ENCODE data around the gene HERC4.
A peak's percentile ranks its signal among the peaks of the same experiment; 100 is the strongest.
"Not testable (repeated sequence)": the region's sequence is repeated elsewhere in the genome, so short reads cannot be mapped to it uniquely, and the experiment has no call there.

HERC4 gene

DNA sequence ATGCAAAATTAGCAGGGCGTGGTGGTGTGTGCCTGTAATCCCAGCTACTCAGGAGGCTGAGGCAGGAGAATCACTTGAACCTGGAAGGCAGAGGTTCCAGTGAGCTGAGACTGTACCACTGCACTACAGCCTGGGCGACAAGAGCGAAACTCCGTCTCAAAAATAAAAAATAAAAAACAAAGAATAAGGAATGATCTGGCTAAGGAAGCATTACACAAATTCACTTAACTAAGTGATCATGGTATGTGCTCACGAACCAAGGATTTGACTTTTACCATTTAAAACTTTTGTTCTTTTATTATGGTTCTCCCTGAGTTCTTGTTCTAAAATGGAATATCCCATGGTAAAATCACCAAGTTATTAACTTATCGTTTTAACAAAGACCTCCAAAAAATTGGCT lies 119.5 kb downstream of the HERC4 start:
- DNase-seq: no peak

GRCh38 chr10:67943917-67944316 lies 131.2 kb downstream of the HERC4 start:
- DNase-seq: no peak

GRCh38 chr10:67936416-67936815 lies 138.7 kb downstream of the HERC4 start:
- no peak for DNase-seq

DNA sequence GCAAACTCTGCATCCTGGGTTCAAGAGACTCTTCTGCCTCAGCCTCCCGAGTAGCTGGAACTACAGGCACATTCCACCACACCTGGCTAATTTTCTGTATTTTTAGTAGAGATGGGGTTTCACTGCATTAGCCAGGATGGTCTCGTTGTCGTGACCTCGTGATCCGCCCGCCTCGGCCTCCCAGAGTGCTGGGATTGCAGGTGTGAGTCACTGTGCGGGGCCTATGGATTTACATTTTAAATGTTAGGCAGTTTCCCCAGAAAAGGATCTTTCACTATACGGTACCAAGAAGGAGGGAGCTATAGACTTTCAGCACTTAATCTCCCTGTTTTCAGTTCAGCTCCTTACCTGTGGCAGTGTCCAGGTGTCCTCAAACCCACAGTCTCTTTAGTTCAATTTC lies 139.9 kb downstream of the HERC4 start:
- DNase-seq: no peak

DNA sequence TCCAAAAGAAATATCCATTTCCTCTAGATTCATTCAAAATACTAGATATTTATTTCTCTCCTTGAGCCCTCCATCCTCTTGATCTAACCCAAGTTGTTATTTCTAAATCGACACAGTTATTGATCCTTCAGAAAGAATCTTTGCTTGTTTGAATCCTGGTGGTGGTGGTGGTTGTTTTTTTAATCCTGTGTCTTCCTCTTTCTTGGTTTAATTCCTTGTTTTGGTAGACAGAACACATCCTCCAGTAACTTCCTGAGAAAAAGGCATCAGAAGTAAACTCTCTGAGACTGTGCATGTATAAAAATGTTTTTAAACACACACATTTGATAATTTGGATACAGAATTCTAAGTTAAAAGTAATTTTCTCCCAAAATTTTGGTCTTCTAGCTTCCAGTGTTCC lies 140.7 kb downstream of the HERC4 start:
- no peak for DNase-seq

DNA sequence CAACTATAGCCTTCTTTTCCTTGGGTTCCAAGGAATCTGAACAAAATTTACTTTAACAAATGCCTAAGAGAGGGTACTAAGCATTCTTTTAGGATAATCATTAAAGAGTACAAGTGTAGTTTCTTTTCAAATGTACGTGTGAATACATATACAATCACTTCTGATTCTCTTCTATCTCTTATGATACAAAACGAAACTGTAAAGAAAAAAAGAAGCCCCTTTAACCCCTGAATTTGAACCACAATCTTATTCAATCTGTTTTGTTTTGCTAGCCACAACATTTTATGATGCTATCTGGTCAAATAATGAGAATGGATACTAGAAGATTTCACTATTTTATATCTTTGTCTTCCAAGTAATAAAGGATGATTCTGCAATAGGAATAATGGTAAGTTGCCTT lies 141.9 kb downstream of the HERC4 start:
- DNase-seq: no peak

DNA sequence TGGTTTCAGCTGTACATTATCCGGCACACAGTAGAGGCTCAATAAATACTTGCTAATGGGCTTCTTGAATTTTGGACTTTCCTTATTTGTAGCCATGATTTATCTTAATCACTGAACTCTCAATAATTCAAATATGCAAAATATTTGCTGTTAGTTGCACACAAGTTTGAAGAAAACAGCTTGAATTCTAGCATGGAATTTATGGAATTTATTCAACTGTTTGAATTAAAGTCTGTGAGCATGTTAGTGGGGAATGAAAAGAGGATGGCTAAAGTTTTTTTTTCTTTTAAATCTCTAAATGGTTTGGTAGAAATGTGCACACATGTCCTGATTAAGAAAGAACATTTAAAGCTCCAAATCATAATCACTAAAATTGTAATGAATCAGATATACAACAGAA lies 148.1 kb downstream of the HERC4 start:
- no peak for DNase-seq

- DNase-seq: no peak
These were observed 149.6 kb downstream of the HERC4 start for GRCh38 chr10:67925449-67926005.

DNA sequence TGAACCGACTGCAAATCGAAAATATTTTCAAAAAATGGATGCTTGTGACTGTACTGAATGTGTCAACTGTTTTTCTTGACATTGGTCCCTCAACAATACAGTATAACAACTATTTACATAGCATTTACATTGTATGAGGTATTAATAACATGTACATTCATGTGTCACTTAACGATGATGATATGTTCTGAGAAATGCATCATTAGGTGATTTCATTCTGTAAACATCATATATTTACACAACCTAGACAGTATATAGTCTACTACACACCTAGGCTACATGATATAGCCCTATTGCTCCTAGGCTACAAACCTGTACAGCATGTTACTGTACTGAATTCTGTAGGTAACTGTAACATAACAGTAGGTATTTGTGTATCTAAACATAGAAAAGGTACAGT lies 150.9 kb downstream of the HERC4 start:
- DNase-seq: no peak

DNA sequence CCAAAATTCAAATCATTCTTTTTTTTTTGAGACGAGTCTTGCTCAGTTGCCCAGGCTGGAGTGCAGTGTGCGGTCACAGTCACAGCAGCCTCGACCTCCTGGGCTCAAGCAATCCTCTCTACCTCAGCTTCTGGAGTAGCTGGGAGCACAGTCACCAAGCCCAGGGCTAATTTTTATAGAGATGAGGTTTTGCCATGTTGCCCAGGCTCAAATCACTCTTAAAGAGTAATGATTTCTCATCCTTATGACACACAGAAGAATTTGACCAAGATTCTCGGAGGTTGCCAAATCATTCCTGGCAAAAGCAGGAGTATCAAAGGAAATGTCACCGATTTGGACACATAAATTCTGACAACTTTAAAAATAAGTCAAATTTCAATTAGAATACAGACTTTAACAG lies 151.5 kb downstream of the HERC4 start:
- no peak for DNase-seq

DNA sequence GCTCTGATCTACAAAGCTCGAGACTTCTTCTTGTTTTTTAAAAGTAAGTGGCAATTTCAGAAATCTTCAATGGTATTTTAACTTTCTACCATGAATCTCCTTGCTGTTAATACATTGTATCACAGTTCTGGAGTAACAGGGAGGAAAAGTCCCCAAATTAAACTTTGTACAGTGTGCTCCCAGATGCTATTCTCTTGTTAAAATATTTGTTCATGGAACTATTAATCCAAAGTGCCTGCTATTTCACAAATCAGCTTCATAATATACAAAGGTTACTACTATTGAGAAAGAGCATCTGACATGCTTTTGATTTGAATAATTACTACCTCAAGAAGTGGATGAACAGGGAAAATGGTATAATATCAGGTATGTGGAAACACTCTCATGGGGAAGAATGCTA lies 154.0 kb downstream of the HERC4 start:
- DNase-seq: no peak

GRCh38 chr10:67917679-67918078 lies 157.4 kb downstream of the HERC4 start:
- DNase-seq: no peak

DNA sequence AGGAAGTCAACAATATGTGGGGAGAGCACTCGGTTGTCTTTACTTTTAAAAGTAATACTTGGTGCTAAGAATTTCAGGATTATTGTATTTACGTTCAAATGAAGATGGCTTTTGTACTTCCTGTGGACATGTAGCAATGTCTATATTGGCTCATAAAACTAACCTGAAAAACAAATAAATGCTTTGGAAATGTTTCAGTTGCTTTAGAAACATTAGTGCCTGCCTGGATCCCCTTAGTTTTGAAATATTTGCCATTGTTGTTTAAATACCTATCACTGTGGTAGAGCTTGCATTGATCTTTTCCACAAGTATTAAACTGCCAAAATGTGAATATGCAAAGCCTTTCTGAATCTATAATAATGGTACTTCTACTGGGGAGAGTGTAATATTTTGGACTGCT lies 157.9 kb downstream of the HERC4 start:
- DNase-seq: no peak

- DNase-seq: no peak
These were observed 160.2 kb downstream of the HERC4 start for GRCh38 chr10:67914777-67915340.

DNA sequence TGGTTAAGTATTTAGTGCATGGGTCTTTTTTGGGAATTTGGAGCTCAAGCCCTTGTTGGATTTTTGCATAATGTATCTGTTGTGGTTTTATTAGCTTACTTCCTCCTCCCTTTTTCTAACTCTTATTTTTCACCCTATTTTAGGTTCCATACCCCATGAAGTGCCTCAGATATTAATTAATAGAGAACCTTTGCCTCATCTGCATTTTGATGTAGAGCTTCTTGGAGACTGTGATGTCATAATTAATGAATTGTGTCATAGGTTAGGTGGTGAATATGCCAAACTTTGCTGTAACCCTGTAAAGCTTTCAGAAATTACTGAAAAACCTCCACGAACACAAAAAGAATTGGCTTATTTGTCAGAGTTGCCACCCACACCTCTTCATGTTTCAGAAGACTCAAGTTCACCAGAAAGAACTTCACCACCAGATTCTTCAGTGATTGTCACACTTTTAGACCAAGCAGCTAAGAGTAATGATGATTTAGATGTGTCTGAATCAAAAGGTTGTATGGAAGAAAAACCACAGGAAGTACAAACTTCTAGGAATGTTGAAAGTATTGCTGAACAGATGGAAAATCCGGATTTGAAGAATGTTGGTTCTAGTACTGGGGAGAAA lies 162.6 kb downstream of the HERC4 start:
- no peak for DNase-seq

DNA sequence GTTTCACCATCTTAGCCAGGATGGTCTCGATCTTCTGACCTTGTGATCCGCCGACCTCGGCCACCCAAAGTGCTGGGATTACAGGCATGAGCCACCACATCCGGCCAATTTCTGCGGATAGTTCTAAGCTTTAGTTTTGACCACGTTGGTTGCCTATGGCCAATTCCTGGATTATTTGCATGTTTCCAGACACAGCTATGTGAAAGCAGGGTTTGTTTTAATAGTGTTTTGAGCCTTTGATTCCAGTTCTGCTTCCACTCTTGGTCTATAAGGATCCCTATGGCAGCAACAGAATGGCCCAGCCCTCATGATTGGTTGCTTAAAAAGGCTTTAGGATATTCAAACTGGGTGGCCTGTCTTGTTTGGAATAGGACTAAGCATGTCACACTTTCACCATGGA lies 171.5 kb downstream of the HERC4 start:
- no peak for DNase-seq

DNA sequence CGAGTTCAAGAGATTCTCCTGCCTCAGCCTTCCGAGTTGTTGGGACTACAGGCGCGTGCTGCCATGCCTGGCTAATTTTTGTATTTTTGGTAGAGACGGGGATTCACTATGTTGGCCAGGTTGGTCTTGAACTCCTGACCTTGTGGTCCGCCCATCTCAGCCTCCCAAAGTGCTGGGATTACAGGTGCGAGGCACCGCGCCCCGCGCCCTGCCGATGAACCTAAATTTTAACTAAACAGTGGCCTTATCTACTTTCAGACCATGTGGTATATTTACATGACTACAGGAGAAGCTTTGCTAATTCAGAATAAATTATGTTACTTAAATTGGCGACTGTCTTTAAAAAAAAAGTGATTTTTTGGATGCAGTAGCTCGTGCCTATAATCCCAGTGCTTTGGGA lies 181.4 kb downstream of the HERC4 start:
- DNase-seq: no peak

GRCh38 chr10:67884842-67885670 lies 190.0 kb downstream of the HERC4 start:
- DNase-seq: peak; percentile 42 to 71 (median 60)

DNA sequence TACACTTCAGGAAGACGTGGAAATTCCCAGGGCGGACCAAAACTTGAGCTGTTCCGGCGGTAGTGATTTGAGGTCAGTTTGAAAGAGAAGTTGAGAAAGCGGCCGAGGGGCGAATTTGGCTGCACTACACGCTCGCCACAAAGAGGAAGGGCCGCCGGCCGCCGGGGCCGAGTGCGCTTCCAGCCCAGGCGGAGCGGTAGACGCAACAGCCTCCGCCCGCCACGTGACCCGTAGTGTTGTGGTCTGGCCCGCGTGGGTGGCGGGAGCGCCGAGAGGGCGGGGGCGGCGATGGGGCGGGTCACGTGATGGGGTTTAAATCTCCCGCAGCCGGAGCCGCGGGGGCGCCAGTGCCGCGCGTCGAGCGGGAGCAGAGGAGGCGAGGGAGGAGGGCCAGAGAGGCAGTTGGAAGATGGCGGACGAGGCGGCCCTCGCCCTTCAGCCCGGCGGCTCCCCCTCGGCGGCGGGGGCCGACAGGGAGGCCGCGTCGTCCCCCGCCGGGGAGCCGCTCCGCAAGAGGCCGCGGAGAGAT lies 190.7 kb downstream of the HERC4 start, which contains the start of gene SIRT1:
Gene SIRT1, plus strand, starts transcription at position 344 of the 529 bp plus-strand sequence. Its CDS starts 66 bp downstream, at position 410.
- peak; percentile 64 to 89 (median 77) for DNase-seq

DNA sequence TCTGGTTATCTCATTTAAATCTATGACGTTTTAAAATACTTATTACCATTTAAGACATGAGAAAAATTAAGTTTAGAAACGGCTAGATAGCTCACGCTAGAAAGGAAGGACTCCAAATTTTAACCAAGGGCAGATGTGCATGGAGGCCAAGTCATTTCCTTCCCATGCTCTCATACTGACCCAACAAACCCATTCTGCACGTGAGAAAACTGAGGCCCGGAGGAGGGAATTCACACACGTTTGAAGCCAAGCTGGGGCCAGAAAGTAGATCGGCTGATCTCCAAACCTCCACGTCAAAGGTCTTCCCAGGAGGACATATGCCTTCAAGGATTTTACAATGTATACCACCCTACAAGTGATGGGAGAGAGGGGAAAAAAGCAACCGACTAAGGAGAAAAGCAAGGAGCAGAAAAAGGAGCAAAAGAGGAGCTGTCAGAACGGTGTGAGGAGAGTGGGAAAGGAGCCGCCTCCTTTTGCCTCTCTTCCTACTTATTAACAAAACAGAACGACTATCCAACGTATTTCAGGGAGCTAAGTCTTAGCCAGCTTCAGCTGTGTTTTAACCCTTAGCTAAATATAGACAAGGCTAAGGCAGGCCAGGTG lies 191.3 kb downstream of the HERC4 start:
- no peak for DNase-seq

DNA sequence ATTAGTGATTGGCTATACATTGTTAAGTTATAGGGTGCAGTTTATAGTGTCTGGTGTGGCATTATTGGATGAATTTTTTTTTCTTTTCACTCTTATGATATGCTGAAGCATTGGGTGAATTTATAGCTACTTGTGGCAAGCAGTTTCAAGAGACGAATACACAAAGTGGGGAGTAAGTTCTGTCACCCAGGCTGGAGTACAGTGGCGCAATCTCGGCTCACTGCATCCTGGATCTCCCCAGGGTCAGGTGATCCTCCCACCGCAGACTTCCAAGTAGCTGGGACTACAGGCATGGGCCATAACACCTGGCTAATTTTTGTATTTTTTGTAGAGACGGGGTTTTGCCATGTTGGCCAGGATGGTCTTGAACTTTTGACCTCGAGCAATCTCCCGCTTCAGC lies 196.9 kb downstream of the HERC4 start:
- DNase-seq: no peak

DNA sequence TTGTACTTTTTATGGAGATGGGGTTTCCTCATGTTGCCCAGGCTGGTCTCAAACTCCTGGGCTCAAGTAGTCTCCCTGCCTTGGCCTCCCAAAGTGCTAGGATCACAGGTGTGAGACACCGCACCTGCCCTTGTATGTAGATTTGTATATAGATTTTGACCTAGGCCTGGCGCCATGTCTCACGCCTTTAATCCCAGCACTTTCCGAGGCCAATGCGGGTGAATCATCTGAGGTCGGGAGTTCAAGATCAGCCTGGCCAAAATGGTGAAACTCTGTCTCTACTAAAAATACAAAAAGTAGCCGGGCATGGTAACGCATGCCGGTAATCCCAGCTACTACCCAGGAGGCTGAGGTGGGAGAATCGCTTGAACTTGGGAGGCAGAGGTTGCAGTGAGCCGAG lies 197.7 kb downstream of the HERC4 start:
- DNase-seq: not testable (repeated sequence)
